ENCODE measurements around the gene ZNF276. TPM values are rescaled to one million over a fixed set of nuclear protein-coding genes. Genes with fewer than 3 reads are reported as not detected.

The ZNF276 gene
- total and polyA plus RNA-seq, 2 donors (not counting 1 experiment from before 2014, with no cell fraction given), result 82.7 to 110 TPM

DNA sequence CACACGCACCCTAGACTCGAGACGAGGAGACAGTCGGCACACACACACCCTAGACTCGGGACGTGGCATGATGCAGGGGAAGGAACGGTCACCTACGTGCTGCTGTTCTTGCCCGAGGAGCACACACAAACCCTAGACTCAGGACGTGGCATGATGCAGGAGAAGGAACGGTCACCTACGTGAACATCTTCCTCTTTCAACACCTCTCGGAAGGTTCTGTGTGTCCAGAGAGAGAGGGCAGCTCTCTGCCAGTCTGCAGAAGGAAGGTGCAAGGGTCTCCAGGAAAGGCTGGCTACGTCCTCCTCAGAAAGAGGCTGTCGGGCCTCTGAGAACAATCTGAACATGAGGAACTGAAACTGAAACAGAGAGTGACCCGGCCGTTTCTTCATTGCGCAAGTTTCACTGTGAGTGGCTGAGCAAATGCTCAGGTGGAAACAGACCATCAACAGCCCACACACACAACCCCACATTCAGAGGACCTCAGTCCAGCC is 43.4 kb downstream of the ZNF276 start:
- H3K9me3 Mint-ChIP-seq (ENCODE audit: insufficient read depth), result no peaks in the 10 kb centered on the region
- H3K27ac Mint-ChIP-seq, result peak overlapping the region; percentile 97
- peaks cover 45% of the 10 kb centered on the region for H3K79me2 ChIP-seq (ENCODE audit: control insufficient read depth, insufficient read depth, low read length)
- peaks cover 0 to 10% of the 10 kb centered on the region in 2 experiments for H3K36me3 ChIP-seq (replicated peaks in 1 of 2; ENCODE audit: control extremely low read depth in 1 of 2, control insufficient read depth in 1 of 2, extremely low read depth in 1 of 2, insufficient read depth in 2 of 2, low read length in 1 of 2)
- H3K27me3 ChIP-seq (replicated peaks in 1 of 4; ENCODE audit: control extremely low read depth in 1 of 4, control insufficient read depth in 3 of 4, insufficient read depth in 4 of 4, low read length in 3 of 4), result no peaks in the 10 kb centered on the region
- intact Hi-C loops (cut with micrococcal nuclease), result loop anchor here (2.0 to 10.0 kb wide), 4 partner anchors 42 to 98 kb away; partner anchors contain the start of genes FANCA and SPATA2L
- peak overlapping the region; percentile 89 for H2AFZ ChIP-seq (ENCODE audit: insufficient read depth, low read depth, low read length, poor library complexity, severe bottlenecking)
- no peaks in the 10 kb centered on the region for H3K27me3 Mint-ChIP-seq
- peaks cover 51% of the 10 kb centered on the region for H3K4me1 Mint-ChIP-seq
- peak overlapping the region; percentile 35 to 76 (median 56) for H3K4me3 ChIP-seq (ENCODE audit: control extremely low read depth in 1 of 5, extremely low read depth in 1 of 5, insufficient read depth in 1 of 5, low read depth in 2 of 5, low read length in 4 of 5)
- H3K9ac ChIP-seq (ENCODE audit: low read length), result peak overlapping the region; percentile 77
- peak; percentile 88 for ATAC-seq (ENCODE audit: low read depth)
- H4K20me1 ChIP-seq (ENCODE audit: control insufficient read depth, insufficient read depth, low read length, poor library complexity, severe bottlenecking), result no peaks in the 10 kb centered on the region
- 7% methylated on average over 18 of the region's 18 CpGs for WGBS (ENCODE audit: insufficient coverage)
- peak overlapping the region; percentile 67 to 86 for H3K27ac ChIP-seq (ENCODE audit: low read length in 2 of 2)
- ChIA-PET POLR2A (interaction anchor here (0.6 to 0.7 kb wide), 2 partner anchors 52 to 93 kb away, joined by 3 read pairs; no protein-coding TSS in a partner anchor), CTCF (interaction anchor here (0.6 to 1.5 kb wide), 3 partner anchors 28 to 77 kb away, joined by 3 to 7 read pairs (median 5); no protein-coding TSS in a partner anchor)
- no peak for TF ChIP-seq EZH2 (IDR thresholded peaks at IDR 0.05; ENCODE audit: borderline replicate concordance, insufficient read depth, low read depth, low read length, poor library complexity, severe bottlenecking)
- TF ChIP-seq, protein P1, sequence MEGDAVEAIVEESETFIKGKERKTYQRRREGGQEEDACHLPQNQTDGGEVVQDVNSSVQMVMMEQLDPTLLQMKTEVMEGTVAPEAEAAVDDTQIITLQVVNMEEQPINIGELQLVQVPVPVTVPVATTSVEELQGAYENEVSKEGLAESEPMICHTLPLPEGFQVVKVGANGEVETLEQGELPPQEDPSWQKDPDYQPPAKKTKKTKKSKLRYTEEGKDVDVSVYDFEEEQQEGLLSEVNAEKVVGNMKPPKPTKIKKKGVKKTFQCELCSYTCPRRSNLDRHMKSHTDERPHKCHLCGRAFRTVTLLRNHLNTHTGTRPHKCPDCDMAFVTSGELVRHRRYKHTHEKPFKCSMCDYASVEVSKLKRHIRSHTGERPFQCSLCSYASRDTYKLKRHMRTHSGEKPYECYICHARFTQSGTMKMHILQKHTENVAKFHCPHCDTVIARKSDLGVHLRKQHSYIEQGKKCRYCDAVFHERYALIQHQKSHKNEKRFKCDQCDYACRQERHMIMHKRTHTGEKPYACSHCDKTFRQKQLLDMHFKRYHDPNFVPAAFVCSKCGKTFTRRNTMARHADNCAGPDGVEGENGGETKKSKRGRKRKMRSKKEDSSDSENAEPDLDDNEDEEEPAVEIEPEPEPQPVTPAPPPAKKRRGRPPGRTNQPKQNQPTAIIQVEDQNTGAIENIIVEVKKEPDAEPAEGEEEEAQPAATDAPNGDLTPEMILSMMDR (IDR thresholded peaks at IDR 0.05), result no peak
- H3K4me1 ChIP-seq (ENCODE audit: control insufficient read depth in 2 of 2, insufficient read depth in 2 of 2, low read length in 2 of 2), result peaks cover 37 to 52% of the 10 kb centered on the region in 2 donors
- peak; percentile 89 for DNase-seq
- peak overlapping the region; percentile 95 for H3K4me3 Mint-ChIP-seq
- no peaks in the 10 kb centered on the region for H3K9me3 ChIP-seq (ENCODE audit: control extremely low read depth in 1 of 3, control insufficient read depth in 2 of 3, insufficient read depth in 1 of 3, low read length in 2 of 3)
- peak overlapping the region; percentile 75 for H3K4me2 ChIP-seq (replicated peaks; ENCODE audit: low read depth, low read length, poor library complexity, severe bottlenecking)

GRCh38 chr16:89765292-89765830 is 44.0 kb downstream of the ZNF276 start:
- H3K9ac ChIP-seq (ENCODE audit: low read length), result peak overlapping the region; percentile 77
- H3K27me3 ChIP-seq (replicated peaks in 1 of 4; ENCODE audit: control extremely low read depth in 1 of 4, control insufficient read depth in 3 of 4, insufficient read depth in 4 of 4, low read length in 3 of 4), result no peaks in the 10 kb centered on the region
- peaks cover 0 to 4% of the 10 kb centered on the region in 2 experiments for H3K36me3 ChIP-seq (replicated peaks in 1 of 2; ENCODE audit: control extremely low read depth in 1 of 2, control insufficient read depth in 1 of 2, extremely low read depth in 1 of 2, insufficient read depth in 2 of 2, low read length in 1 of 2)
- H3K27ac ChIP-seq (ENCODE audit: low read length in 2 of 2), result peak overlapping the region; percentile 67 to 86
- TF ChIP-seq EZH2 (IDR thresholded peaks at IDR 0.05; ENCODE audit: borderline replicate concordance, insufficient read depth, low read depth, low read length, poor library complexity, severe bottlenecking), result no peak
- TF ChIP-seq, protein P1 (IDR thresholded peaks at IDR 0.05), result no peak
- H4K20me1 ChIP-seq (ENCODE audit: control insufficient read depth, insufficient read depth, low read length, poor library complexity, severe bottlenecking), result no peaks in the 10 kb centered on the region
- intact Hi-C loops (cut with micrococcal nuclease), result loop anchor here (2.0 to 10.0 kb wide), 3 partner anchors 43 to 61 kb away; partner anchors contain the start of genes FANCA and SPATA2L
- no peaks in the 10 kb centered on the region for H3K9me3 Mint-ChIP-seq (ENCODE audit: insufficient read depth)
- no peak for DNase-seq
- H3K27me3 Mint-ChIP-seq, result no peaks in the 10 kb centered on the region
- peak overlapping the region; percentile 95 for H3K4me3 Mint-ChIP-seq
- peak overlapping the region; percentile 97 for H3K27ac Mint-ChIP-seq
- H3K4me1 Mint-ChIP-seq, result peaks cover 45% of the 10 kb centered on the region
- peaks cover 36 to 49% of the 10 kb centered on the region in 2 donors for H3K4me1 ChIP-seq (ENCODE audit: control insufficient read depth in 2 of 2, insufficient read depth in 2 of 2, low read length in 2 of 2)
- no peaks in the 10 kb centered on the region for H3K9me3 ChIP-seq (ENCODE audit: control extremely low read depth in 1 of 3, control insufficient read depth in 2 of 3, insufficient read depth in 1 of 3, low read length in 2 of 3)
- peak overlapping the region; percentile 75 for H3K4me2 ChIP-seq (replicated peaks; ENCODE audit: low read depth, low read length, poor library complexity, severe bottlenecking)
- no peak for ATAC-seq (ENCODE audit: low read depth)
- H3K4me3 ChIP-seq (ENCODE audit: control extremely low read depth in 1 of 5, extremely low read depth in 1 of 5, insufficient read depth in 1 of 5, low read depth in 2 of 5, low read length in 4 of 5), result peak overlapping the region in 4 of 5 experiments; percentile 45 to 76 (median 59)
- ChIA-PET POLR2A (interaction anchor here (0.6 kb wide), 1 partner anchor 92 kb away, joined by 3 read pairs; no protein-coding TSS in a partner anchor), CTCF (interaction anchor here (1.5 kb wide), 1 partner anchor 59 kb away, joined by 7 read pairs; no protein-coding TSS in a partner anchor)
- H2AFZ ChIP-seq (ENCODE audit: insufficient read depth, low read depth, low read length, poor library complexity, severe bottlenecking), result peak overlapping the region; percentile 89
- WGBS (ENCODE audit: insufficient coverage), result 63% methylated on average over 10 of the region's 10 CpGs
- peaks cover 39% of the 10 kb centered on the region for H3K79me2 ChIP-seq (ENCODE audit: control insufficient read depth, insufficient read depth, low read length)

Measured in B cell (primary cell).